AG09309 (cell line): ENCODE results near the gene RELA.
"Not testable (repeated sequence)": the region's sequence is repeated elsewhere in the genome, so short reads cannot be mapped to it uniquely, and the experiment has no call there.

ENCODE experiments used
- DNase-seq: peaks from one replicate; pipeline ENCODE4 v3.0.0-alpha.2; 2010; ENCODE audit warnings: low read depth
- H3K4me3 ChIP-seq: 2 replicates; pipeline ENCODE4 v1.5.1; 2011; ENCODE audit warnings: mild to moderate bottlenecking, low read depth, low read length, moderate library complexity; ENCODE audit not compliant: control insufficient read depth
- TF ChIP-seq, protein P1 (sequence below): IDR thresholded peaks from 2 replicates; pipeline ENCODE4 v1.5.1; 2011; ENCODE audit warnings: mild to moderate bottlenecking, low read depth, low read length, inconsistent platforms; ENCODE audit not compliant: insufficient read depth, control insufficient read depth; ENCODE audit errors: missing control alignments

RELA gene

DNA sequence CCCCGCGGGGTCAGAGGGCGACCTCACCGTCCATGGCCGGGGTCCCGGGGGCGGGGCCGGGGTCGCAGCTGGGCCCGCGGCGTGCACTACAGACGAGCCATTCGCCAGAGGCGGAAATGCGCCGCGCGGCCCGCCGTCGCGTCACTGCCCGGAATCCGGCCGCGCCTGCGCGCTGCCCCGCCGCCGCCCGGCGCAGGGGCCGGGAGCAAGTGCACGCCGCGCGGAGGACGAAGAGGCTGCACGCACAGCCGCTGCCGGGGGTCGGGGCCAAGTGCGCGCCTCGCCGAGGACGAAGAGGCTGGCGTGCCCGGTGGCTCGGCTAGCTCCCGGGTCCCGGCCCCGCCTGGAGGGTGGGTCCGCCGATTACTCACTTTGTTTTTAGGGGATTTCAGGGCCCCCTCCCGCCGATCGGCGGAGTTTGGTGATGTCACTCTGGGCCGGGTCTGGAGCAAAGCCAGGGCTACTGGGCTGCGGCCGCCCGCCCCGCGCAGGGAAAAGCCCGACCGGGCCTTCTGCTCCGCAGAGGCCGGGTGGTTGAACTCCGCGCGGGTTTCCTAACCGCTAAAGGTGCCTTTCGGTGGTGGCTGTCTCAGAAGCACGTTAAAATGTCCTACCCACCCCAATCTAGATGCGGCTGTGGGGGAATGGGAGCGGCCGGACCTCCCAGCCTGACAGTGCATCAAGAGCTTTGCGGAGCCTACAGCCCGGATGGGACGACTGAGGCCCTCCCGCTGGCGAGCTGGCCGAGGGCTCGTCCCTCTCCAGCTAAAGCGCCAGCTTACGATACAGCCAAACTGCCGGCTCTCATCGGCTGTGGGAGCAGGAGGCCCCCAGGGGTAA lies at the start of gene RELA:
TSS of gene RELA (minus strand) at position 118 of the 840 bp plus-strand sequence. CDS start at position 34, 84 bp downstream.
- DNase-seq, result peak; percentile 78
- TF ChIP-seq, protein P1, sequence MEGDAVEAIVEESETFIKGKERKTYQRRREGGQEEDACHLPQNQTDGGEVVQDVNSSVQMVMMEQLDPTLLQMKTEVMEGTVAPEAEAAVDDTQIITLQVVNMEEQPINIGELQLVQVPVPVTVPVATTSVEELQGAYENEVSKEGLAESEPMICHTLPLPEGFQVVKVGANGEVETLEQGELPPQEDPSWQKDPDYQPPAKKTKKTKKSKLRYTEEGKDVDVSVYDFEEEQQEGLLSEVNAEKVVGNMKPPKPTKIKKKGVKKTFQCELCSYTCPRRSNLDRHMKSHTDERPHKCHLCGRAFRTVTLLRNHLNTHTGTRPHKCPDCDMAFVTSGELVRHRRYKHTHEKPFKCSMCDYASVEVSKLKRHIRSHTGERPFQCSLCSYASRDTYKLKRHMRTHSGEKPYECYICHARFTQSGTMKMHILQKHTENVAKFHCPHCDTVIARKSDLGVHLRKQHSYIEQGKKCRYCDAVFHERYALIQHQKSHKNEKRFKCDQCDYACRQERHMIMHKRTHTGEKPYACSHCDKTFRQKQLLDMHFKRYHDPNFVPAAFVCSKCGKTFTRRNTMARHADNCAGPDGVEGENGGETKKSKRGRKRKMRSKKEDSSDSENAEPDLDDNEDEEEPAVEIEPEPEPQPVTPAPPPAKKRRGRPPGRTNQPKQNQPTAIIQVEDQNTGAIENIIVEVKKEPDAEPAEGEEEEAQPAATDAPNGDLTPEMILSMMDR, result no peak
- H3K4me3 ChIP-seq, result peak within 1 kb of the TSS; percentile 65

DNA sequence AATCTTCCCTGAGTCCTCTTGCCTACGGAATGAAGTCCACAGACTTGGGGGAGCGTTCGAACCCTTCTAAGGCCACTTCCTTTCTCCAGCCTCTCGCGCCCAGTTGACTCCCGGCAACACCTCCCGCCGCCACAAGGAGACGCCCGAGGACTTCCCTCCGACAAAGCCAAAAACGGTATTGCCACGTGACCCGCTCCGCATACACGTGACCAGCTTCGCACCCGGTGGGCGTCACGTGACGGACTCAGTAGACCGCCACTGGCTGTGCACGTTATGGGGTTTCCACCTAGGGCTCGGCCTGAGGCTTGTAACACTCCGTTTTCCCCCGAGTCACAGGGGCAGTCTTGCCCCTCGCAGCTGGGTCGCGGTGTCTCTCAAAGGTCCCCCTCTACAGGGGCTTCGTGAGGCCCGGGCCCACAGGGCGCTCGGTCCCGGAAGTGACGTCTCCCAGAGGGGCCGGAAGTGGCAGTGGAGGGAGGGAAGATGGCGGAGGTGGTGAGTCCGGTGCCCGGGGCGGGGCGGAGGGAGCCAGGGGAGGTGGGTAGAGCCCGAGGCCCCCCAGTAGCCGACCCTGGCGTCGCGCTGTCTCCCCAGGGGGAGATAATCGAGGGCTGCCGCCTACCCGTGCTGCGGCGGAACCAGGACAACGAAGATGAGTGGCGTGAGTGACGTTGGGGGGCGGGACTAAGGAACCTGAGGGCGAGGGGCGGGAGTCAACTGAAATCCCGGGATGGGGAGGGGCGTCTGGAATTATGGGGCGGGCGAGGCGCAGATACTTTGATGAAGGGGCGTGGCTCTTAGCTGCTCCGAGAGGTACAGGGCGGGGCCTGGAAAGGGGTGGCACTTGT lies 49.3 kb upstream of the RELA start, which contains the start of gene KAT5:
TSS of gene KAT5 (plus strand) at position 468 of the 848 bp plus-strand sequence. CDS start at position 484, 16 bp downstream.
- peak; percentile 90 for DNase-seq
- TF ChIP-seq, protein P1, result peak; percentile 98
- H3K4me3 ChIP-seq, result peak within 1 kb of the TSS; percentile 59

GRCh38 chr11:65710421-65710820 lies 47.7 kb upstream of the RELA start:
- no peak overlapping the region for H3K4me3 ChIP-seq
- TF ChIP-seq, protein P1, result no peak
- DNase-seq, result no peak

DNA sequence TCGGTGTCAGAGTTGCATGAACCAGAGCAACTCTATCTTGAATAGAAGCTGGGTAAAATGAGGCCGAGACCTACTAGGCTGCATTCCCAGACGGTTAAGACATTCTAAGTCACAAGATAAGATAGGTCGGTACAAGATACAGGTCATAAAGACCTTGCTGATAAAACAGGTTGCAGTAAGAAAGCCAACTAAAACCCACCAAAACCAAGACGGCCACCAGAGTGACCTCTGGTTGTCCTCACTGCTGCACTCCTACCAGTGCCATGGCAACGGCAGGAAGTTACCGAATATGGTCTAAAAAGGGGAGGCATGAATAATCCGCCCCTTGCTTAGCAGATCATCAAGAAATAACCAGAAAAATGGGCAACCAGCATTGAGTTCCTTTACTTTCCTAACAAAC lies 46.9 kb upstream of the RELA start:
- TF ChIP-seq, protein P1, result no peak
- no peak for DNase-seq
- no peak overlapping the region for H3K4me3 ChIP-seq

DNA sequence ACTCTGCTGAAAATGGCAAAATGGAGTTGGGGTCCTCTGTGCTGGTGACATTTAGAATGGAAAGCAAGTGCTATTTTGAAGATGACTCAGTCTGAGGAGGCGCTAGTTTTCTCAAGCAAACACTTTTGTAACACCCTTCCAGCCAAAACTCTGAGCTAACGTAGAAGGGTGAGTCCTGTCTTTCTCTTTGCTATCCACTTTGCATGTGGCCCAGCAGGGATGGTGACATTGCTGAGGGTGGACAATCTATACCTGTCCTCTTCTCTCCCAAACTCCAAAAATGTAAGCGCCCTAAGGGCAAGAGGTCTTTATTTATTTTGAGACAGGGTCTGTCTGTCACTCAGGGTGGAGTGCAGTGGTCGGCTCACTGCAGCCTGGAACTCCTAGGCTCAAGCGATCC lies 45.7 kb upstream of the RELA start:
- H3K4me3 ChIP-seq, result no peak overlapping the region
- no peak for DNase-seq
- TF ChIP-seq, protein P1, result no peak

DNA sequence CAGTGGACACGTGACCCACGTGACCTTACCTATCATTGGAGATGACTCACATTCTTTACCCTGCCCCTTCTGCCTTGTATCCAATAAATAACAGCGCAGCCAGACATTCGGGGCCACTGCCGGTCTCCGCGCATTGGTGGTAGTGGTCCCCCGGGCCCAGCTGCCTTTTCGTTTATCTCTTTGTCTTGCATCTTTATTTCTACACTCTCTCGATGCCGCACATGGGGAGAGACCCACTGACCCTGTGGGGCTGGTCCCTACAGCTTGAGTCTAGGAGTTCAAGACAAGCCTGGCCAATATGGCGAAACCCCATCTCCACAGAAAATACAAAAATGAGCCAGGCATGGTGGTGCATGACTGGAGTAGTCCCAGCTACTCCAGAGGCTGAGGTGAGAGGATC lies 44.3 kb upstream of the RELA start:
- H3K4me3 ChIP-seq, DNase-seq: not testable (repeated sequence)
